Endothelial cell (in vitro differentiated cells): ENCODE results near the gene DQX1. TPM values are rescaled to one million over a fixed set of nuclear protein-coding genes. Genes with fewer than 3 reads are reported as not detected.
"Not testable (repeated sequence)": the region's sequence is repeated elsewhere in the genome, so short reads cannot be mapped to it uniquely, and the experiment has no call there.

Experiments used
- DNase-seq: peaks from one replicate; pipeline ENCODE4 v3.0.0; 2021; ENCODE audit warnings: low spot score
- H3K27ac Mint-ChIP-seq: one replicate; pipeline ENCODE4 v1.8.0; 2021; ENCODE audit warnings: mixed read lengths, inconsistent platforms; ENCODE audit not compliant: unreplicated experiment
- H3K27me3 Mint-ChIP-seq: one replicate; pipeline ENCODE4 v1.8.0; 2021; ENCODE audit warnings: mild to moderate bottlenecking, moderate library complexity, mixed read lengths, inconsistent platforms; ENCODE audit not compliant: unreplicated experiment
- H3K36me3 Mint-ChIP-seq: one replicate; pipeline ENCODE4 v1.8.0; 2021; ENCODE audit warnings: mild to moderate bottlenecking, low read depth, mixed read lengths, inconsistent platforms; ENCODE audit not compliant: unreplicated experiment
- H3K4me1 Mint-ChIP-seq: one replicate; pipeline ENCODE4 v1.8.0; 2021; ENCODE audit warnings: mild to moderate bottlenecking, mixed read lengths, inconsistent platforms; ENCODE audit not compliant: unreplicated experiment
- H3K4me3 Mint-ChIP-seq: one replicate; pipeline ENCODE4 v1.8.0; 2021; ENCODE audit warnings: mild to moderate bottlenecking, mixed read lengths, inconsistent platforms; ENCODE audit not compliant: unreplicated experiment
- H3K9me3 Mint-ChIP-seq: one replicate; pipeline ENCODE4 v1.8.0; 2021; ENCODE audit warnings: mixed read lengths, inconsistent platforms; ENCODE audit not compliant: unreplicated experiment
- CTCF ChIP-seq: fragments of 200-600 bp; sonication (generic); IDR thresholded peaks from one replicate; pipeline ENCODE4 v1.5.0; 2021; ENCODE audit warnings: antibody characterized with exemption; ENCODE audit not compliant: unreplicated experiment
- total RNA-seq: library from RNA; stranded (reverse); fragmentation: NEBNext Ultra II Directional; extraction: Animal tissue kit (Norgen Biotek cat#: 25700); gene quantifications from one replicate; pipeline ENCODE4 v1.2.1, GENCODE V29; 2021; ENCODE audit not compliant: unreplicated experiment

The DQX1 gene
- total RNA-seq, 1 donor from 2014 or later = 3.5 TPM

GRCh38 chr2:74491648-74492544 lies 34.1 kb downstream of the DQX1 start:
- no peaks in the 10 kb centered on the region for H3K4me1 Mint-ChIP-seq
- DNase-seq = no peak
- peak overlapping the region; percentile 10 for H3K27ac Mint-ChIP-seq
- no peaks in the 10 kb centered on the region for H3K9me3 Mint-ChIP-seq
- H3K27me3 Mint-ChIP-seq = peaks cover 13% of the 10 kb centered on the region
- no peak for TF ChIP-seq CTCF
- H3K4me3 Mint-ChIP-seq = peak overlapping the region; percentile 63
- peaks cover 39% of the 10 kb centered on the region for H3K36me3 Mint-ChIP-seq

- Mint-ChIP-seq H3K27me3 (peaks cover 11% of the 10 kb centered on the region), H3K36me3 (peaks cover 39% of the 10 kb centered on the region), H3K4me1 (no peaks in the 10 kb centered on the region), H3K4me3 (no peak overlapping the region), H3K27ac (no peak overlapping the region), H3K9me3 (no peaks in the 10 kb centered on the region)
- DNase-seq = no peak
- TF ChIP-seq CTCF = no peak
These were observed 36.1 kb downstream of the DQX1 start for GRCh38 chr2:74489906-74490305.

- no peak for DNase-seq
- peaks cover 11% of the 10 kb centered on the region for H3K27me3 Mint-ChIP-seq
- H3K9me3 Mint-ChIP-seq = no peaks in the 10 kb centered on the region
- H3K36me3 Mint-ChIP-seq = peaks cover 34% of the 10 kb centered on the region
- no peak for TF ChIP-seq CTCF
- H3K4me3 Mint-ChIP-seq = no peak overlapping the region
- no peaks in the 10 kb centered on the region for H3K4me1 Mint-ChIP-seq
- H3K27ac Mint-ChIP-seq = peak overlapping the region; percentile 19
These were observed 37.2 kb downstream of the DQX1 start for GRCh38 chr2:74488643-74489481.

GRCh38 chr2:74486141-74486540 lies 39.9 kb downstream of the DQX1 start:
- Mint-ChIP-seq H3K4me1 (peaks cover 9% of the 10 kb centered on the region), H3K27me3 (peaks cover 12% of the 10 kb centered on the region), H3K27ac (no peak overlapping the region), H3K9me3 (no peaks in the 10 kb centered on the region), H3K36me3 (peaks cover 19% of the 10 kb centered on the region), H3K4me3 (no peak overlapping the region)
- DNase-seq = no peak
- TF ChIP-seq CTCF = no peak

GRCh38 chr2:74483675-74484164 lies 42.3 kb downstream of the DQX1 start:
- not testable (repeated sequence) for H3K9me3 Mint-ChIP-seq
- H3K4me1 Mint-ChIP-seq = peaks cover 15% of the 10 kb centered on the region

More at GRCh38 chr2:74483675-74484164, 42.3 kb downstream of the DQX1 start:
- H3K4me3 Mint-ChIP-seq = peak overlapping the region; percentile 98
- not testable (repeated sequence) for H3K27me3 Mint-ChIP-seq, H3K36me3 Mint-ChIP-seq, DNase-seq
- H3K27ac Mint-ChIP-seq = peak overlapping the region; percentile 94
